ENCODE data around the gene CLN6. TPM values are rescaled to one million over a fixed set of nuclear protein-coding genes. Genes with fewer than 3 reads are reported as not detected.

CLN6 gene
- total and polyA plus RNA-seq, 9 of the 15 experiments (the other 6 are each of a cell fraction or from before 2014, with no cell fraction given) = 0.71 to 53.3 (median 39.3) TPM

DNA sequence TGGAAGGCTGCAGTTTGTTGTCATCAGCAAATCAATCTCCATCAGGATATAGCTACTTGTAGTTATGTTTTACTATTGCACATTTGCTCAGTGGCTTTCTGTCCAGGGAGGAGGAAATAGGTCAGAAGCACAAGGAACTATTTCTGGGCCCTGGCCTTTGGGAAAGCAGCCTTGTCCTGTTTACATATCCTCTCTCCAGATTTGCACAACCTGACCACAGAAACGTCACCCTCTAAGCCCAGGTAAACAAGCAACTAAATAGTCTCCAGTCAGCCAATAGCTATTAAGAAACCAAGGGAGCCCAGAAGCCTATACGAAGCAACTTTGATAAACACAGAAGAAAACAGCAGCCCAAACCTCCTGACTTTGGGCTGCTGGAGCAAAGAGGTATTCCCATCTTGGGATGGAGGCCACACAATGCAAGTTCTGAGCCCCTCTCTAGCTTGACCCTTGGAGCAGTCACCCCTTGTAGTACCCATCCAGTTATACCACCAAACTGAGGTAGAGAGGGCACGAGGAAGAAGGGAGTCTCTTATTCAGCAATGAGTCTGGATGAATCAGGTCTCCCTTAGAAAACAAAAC is 45.7 kb upstream of the CLN6 start (continued):
- no peak for TF ChIP-seq GATA2 (CRISPR knock-in tag; IDR thresholded peaks at IDR 0.05)
- TF ChIP-seq MEIS2 (IDR thresholded peaks at IDR 0.05; ENCODE audit: partially characterized antibody) = no peak

GRCh38 chr15:68274201-68274848 is 44.8 kb upstream of the CLN6 start:
- H3K4me3 ChIP-seq = no peak overlapping the region
- intact Hi-C loops (cut with micrococcal nuclease) (no loop called here), in situ Hi-C loops (cut with MboI) (no loop called here)
- TF ChIP-seq, protein P1, sequence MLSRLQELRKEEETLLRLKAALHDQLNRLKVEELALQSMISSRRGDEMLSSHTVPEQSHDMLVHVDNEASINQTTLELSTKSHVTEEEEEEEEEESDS (CRISPR knock-in tag; IDR thresholded peaks at IDR 0.05) = no peak
- no peak for TF ChIP-seq SAFB (IDR thresholded peaks at IDR 0.05; ENCODE audit: borderline replicate concordance, low read depth, low read length)
- no peak for TF ChIP-seq PTBP1 (IDR thresholded peaks at IDR 0.05; ENCODE audit: low read depth, low read length)
- no peak for TF ChIP-seq TCFL5 (CRISPR knock-in tag; conservative IDR thresholded peaks at IDR 0.05)
- no peak for TF ChIP-seq EWSR1 (IDR thresholded peaks at IDR 0.05; ENCODE audit: borderline replicate concordance, low read depth, partially characterized antibody)
- no peak for TF ChIP-seq CBX3 (IDR thresholded peaks at IDR 0.05; ENCODE audit: borderline replicate concordance in 1 of 2, low read length in 2 of 2)
- no peak for TF ChIP-seq FOXA3 (CRISPR knock-in tag; conservative IDR thresholded peaks at IDR 0.05 in 1 of 2, IDR thresholded peaks at IDR 0.05 in 1 of 2)
- no peak for TF ChIP-seq ZNF507 (tag; conservative IDR thresholded peaks at IDR 0.05)
- no peaks in the 10 kb centered on the region for H3K9me1 ChIP-seq (ENCODE audit: control insufficient read depth, insufficient read depth, low read length)
- no peak overlapping the region for H3K4me2 ChIP-seq (ENCODE audit: insufficient read depth, low read length)
- ATAC-seq (no peak), DNase-seq (ENCODE audit: extremely low read depth in 1 of 4, low spot score in 3 of 4) (no peak), FAIRE-seq (no peak)
- H4K20me1 ChIP-seq (replicated peaks; ENCODE audit: control insufficient read depth, insufficient read depth, low read length) = no peaks in the 10 kb centered on the region; the same call in 1 of the 2 replicates
- H3K27ac ChIP-seq (ENCODE audit: extremely low read depth, low read depth, low read length) = no peak overlapping the region
- no TSS peak for BruUV-seq (replicated peaks)
- no peak overlapping the region for H2AFZ ChIP-seq (ENCODE audit: low read depth, low read length)
- peaks cover 0 to 12% of the 10 kb centered on the region in 2 experiments; a peak in 2 of 5 replicates for H3K27me3 ChIP-seq (ENCODE audit: control insufficient read depth in 2 of 2, insufficient read depth in 2 of 2, low read length in 2 of 2)
- H3K4me1 ChIP-seq (replicated peaks in 1 of 2; ENCODE audit: control insufficient read depth in 2 of 2, insufficient read depth in 2 of 2, low read length in 2 of 2) = peaks cover 3 to 13% of the 10 kb centered on the region in 2 experiments; a peak in 3 of 5 replicates
- peaks cover 16% of the 10 kb centered on the region for H3K79me2 ChIP-seq (ENCODE audit: control insufficient read depth, insufficient read depth, low read length)
- ChIA-PET POLR2A (interaction anchor here (0.8 to 1.0 kb wide), 2 partner anchors 9 to 20 kb away, joined by 3 read pairs; no protein-coding TSS in a partner anchor), CTCF (ENCODE audit: low intra/inter-chr PET ratio) (no interaction called here)
- H3K9ac ChIP-seq (ENCODE audit: insufficient read depth in 1 of 2, low read depth in 2 of 2, low read length in 2 of 2) = no peak overlapping the region
- no peaks in the 10 kb centered on the region for H3K9me3 ChIP-seq (replicated peaks; ENCODE audit: control insufficient read depth, insufficient read depth, low read depth, low read length)
- 6% methylated on average over 5 of the region's 5 CpGs for WGBS (ENCODE audit: insufficient coverage, low coverage, missing lambda C conversion rate)
- H3K36me3 ChIP-seq (ENCODE audit: control insufficient read depth, insufficient read depth, low read length) = peaks cover 3% of the 10 kb centered on the region; the same call in 2 of the 3 replicates
